Left forelimb (tissue), 1 donor: ENCODE results near the gene SUCLG1.

Experiments
- DNase-seq: peaks from one replicate; pipeline ENCODE4 v3.0.0-alpha.2; 2018; ENCODE audit warnings: low spot score

The SUCLG1 gene

DNA sequence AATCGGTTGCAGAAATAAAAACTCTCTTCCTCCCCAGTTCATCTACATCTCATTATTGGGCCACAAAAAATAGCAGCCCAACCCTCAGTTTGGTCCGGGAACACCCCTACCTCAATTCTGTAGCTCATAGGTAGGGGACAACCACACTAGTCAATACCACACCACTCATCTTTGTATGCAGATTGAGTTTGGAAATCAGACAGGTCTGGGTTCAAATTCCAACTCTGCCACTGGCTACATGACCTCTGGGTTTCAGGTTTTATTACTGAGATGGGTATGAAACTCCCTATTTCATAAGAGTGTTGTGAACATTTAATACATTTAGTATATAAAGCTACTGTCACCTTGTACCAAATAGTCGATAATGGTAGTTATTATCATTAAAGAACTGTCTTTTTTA, 2.2 kb upstream of the SUCLG1 start:
- no peak for DNase-seq

DNA sequence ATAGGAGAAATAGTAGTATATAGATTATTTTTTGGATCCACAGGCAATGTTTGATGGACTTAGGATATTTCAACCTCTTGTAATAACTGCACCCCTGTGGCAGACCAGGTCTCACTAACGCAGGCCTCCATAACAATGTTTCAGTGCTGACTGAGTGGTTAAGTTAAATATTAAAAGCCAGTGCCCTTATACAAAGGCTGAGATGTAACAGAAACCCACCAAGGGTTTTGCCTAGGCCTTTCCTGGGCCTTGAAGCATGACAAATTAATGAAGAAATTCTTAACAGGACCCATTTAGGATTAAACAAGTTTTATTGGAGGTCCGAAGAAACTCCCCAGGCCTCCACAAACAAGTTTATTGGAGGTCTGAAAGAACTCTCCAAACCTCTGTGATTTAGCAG, 1.6 kb upstream of the SUCLG1 start:
- no peak for DNase-seq

DNA sequence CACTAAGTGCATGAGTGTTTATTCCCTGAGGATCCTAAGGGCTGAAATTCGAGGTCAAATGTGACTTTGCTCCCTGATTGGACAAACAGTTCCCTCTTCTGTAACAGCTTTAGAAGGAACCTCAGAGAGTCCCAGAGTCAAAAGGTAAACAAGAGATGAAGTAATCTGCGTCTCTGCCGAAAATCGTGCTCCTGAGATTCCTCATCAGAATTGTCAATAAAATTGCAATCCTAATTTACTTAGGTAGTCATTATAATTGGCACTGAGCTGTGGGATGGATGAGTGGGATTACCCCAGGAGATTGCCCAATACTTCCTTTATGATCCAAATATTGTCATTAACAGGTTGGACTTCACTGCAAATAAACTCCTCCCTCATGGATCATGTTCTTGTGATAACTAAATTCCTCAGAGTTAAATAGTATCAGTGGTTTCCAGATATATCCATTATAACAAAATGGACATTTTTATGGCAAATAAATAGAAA, 907 bp upstream of the SUCLG1 start:
- DNase-seq, result no peak

DNA sequence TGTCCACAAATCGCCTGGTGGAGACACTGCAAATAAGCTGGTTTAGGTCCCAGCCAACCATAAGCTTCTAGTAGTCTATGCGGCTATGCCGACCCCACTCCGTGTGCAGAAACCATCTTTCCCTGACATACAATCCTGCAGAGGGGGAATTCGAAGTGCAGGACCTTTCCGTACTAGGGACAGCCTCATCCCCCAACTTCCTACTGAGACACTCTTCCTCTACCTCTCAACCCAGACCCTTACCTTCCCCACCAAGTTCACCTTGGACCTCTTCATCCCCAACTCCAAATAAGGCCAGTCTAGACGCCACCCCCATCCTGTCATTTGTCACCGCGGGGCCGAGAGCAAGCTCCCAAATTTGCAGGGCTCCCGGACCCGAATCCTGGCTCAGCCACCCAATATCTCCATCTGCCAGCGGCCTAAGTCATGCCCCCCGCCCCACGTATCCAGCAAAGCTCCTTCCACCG, 496 bp downstream of the SUCLG1 start:
- DNase-seq, result no peak

DNA sequence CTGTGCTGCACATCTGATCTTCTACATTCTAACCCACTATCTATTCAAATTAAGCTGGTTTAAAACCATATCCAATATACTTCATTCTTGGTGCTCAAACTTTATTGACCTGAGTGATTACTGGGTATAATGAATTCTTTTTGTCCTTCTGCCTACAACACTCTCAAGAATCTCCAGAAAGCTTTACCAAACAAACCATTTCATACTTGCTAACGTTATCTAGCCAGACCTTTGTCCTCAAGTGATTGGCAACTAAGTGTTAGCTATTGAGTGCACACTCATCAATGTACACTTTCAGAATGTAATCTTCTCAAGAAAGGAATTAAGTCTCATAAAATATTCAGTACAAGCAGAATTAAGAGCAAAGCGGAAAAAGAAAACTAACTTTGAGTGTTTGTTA, 1.4 kb downstream of the SUCLG1 start:
- DNase-seq, result no peak

DNA sequence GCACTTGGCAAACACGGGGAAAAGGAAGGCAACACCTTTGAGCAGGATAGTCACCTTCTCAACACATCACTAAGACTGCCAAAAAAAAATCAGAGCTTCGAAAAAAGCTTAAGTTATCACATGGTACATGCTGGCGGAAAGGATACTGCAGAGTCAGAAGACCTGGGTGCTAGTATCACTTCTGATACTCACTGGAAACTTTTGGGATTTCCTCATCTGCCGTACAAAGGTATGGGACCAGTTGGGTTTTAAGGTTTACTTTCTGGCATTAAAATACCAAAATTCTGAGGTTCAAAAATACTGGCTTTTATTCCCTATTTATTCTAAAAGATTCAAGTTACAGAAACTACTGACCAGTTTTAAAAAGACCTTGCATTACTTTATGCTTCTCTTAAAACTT, 2.9 kb downstream of the SUCLG1 start:
- DNase-seq, result no peak

DNA sequence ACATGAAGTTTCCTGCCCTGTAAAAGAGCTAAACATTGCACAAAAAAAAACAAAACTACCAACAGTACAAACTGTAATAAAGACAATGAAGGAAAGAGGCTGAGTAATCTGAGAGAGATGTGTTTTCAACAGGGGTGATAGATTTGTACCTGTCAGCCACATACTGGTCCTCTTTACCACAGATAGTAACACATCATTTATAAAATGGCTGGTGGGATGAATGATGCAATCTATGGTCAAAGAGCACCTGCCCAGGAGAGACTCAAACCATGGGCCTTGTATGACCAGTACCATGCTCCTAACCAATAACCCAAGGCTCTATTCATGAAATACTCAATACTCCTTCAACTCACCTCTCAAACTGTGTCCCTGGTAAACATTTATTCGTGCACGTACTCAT, 4.5 kb downstream of the SUCLG1 start:
- DNase-seq, result no peak

DNA sequence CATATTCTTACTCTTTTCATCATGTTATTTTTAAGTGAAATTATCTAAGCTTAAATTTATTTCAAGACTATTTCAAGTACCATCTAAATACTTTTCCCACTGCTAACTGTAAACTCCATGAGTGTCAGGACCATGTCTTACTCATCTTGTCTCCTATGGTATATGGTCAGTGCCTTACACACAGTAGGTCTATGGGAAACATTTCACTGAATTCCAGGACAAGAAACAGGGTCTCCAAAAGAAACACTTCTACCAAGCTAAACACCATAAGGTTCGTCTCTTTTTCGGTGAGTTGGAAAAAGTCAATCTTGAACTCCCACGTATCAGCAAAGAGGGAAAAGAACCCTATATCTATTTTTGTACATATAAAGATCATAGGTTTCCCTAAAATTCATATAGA, 6.5 kb downstream of the SUCLG1 start:
- DNase-seq, result no peak

DNA sequence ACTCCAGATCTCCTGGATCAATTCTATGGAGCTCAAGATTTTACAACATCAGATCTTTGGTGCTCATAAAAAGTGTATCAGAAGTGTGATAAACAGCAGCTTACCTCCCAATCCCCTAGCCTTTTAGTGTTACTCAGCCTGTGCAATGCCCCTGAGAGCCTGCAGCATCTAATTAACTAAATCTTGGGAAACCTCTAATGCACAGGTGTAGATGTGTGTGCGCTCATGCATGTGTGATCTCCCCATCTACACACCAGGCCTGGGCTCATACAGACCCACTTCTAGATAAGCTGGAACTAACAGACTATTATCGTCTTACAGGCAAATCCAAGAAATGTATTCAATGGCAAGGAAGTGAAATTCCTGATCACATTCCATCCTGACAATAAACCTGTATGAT, 7.5 kb downstream of the SUCLG1 start:
- DNase-seq, result no peak

DNA sequence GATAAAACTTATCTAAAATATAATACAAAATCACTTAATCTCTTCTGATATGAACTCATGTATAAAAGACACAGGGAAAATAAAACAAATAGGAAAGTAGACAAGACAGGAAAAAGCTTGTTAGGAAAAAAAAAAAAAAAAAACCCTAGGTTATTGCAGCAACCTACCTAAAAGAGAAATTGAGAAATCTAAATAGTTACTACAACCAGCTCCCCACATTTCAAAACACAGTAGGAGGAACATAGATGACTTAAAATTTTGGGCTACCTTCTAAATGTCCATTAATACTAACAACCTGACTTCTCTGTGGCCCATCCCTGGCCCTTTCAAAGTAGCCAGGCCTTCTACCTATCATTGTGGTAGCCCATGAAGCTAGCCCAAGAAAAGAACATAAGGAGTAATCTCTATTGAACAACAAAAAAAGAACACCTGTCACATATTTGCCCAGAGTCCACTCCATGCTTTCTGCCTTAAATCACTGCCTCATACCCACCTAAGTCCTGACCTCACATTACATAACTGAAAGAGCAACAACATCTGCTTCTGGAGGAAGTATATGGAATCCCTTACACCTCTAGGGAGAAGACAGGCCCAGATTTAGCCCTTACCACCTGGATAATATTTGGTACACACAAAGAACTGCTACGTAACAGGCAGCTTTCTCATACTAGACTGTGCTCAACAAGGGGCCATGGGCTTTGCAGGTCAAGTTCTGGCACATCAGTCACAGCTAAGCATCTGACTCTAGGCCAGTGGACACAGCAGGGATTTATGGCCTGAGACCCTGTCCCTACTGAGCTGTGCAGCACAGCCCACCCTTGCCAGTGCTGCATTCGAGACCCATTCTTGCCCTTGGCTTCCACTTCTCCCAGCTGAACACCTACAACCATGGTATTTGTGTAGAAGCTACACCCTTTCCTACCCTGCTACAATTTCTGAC, 8.5 kb downstream of the SUCLG1 start:
- no peak for DNase-seq

DNA sequence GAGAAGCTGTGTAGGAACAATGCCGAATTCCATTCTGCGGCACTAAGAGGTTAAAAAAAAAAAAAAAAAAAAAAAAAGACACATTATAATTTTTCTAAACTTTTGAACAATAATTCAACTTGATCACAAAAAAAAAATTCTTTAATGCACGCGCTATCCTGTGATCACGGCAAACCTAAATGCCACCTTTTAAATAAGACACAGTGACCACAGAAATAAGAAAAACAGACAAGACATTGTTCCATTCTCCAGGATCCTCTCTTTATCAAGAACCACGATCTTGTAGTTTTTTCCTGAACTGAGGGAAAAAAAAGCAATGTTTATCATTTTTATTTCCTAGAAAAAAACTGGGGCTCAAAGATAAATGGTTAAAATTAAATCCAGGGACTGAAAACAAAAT, 9.4 kb downstream of the SUCLG1 start:
- no peak for DNase-seq

DNA sequence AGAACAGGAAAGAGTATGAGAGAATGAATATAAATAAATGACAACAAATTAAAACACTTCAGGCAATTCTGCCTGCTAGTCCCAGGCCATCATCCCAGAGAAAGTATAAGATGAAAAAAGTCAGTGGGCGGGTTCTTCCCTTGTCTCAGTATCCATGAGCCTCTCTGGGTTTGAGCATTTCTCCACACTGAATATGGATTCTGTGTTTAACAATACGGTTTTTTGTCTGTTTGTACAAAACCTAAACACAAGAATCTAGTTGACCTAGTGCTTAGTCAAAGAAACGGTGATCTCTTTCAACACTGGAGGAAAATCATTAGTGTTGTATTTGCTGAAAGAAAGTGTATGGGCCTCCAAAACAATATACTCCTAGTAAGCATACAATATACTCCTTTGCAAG, 10.0 kb downstream of the SUCLG1 start:
- DNase-seq, result no peak

DNA sequence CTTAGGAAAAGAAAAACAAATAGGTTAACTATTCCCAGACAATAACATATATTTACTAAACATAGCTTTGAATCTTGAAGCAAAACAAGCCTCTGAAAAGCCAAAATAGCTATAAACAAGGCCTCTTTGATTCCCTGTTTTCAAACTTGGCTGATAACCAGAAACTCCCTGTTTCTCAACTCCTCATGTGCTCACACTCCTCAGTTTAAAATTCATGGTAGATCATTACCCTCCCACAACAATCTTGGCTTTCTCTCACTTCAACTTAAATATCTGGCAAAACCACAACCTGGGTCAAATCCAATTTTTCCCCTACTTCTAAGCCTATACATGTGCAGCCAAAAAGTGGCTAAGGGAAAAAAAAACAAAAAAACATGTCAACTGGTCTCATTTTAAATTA, 15.6 kb downstream of the SUCLG1 start:
- DNase-seq, result no peak

DNA sequence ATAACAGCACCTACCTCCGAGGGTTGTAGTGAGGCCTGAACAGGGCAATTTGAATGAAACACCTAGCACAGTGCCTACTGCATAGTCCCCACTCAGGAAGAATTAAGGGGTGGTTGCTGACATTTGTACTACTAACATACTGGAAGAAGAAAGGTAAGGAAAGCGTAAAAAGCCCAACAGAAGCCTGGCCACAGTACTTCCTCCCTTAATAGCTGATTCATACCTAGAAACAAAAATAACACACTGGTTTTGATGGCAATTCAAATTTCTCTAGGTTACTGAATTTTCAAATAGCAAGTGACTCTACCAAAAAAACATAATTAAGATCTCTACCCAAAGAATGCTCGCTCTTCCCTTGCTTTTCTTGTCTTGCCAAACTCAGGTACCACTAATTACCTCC, 16.2 kb downstream of the SUCLG1 start:
- no peak for DNase-seq

DNA sequence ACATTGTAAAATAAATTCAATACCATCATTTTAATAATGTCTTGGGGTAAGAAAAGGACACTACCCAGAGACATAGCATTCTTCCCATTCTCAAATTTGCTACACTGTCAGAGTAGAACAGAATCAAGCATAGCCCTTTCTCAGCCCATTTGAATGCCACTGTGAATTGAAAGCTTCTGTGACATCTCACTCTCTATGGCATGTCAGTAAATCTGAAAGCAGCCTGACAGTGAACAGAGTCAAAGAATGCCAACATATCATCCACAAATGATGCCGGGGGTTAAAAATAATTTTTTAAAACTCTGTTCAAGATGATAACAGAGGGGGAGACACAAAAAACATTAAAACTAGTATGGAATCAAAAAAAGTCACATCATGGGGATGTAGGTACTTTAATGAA, 17.6 kb downstream of the SUCLG1 start:
- no peak for DNase-seq

DNA sequence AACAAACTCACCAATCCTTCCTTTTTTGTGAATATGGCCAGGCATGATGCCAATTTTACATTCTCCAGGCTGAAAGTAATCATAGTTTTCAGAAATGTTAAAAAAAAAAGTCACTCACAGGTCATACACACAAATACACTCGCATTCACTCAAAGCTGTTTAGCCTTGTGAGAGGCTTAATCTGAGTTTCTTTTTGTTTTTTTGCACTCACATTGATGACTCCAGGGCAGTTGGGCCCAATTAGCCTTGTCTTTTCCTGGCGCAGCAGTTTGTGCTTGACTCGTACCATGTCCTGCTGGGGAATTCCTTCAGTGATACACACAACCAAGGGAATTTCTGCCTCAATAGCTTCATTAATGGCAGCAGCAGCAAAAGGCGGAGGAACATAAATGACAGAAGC, 18.0 kb downstream of the SUCLG1 start:
- DNase-seq, result no peak

DNA sequence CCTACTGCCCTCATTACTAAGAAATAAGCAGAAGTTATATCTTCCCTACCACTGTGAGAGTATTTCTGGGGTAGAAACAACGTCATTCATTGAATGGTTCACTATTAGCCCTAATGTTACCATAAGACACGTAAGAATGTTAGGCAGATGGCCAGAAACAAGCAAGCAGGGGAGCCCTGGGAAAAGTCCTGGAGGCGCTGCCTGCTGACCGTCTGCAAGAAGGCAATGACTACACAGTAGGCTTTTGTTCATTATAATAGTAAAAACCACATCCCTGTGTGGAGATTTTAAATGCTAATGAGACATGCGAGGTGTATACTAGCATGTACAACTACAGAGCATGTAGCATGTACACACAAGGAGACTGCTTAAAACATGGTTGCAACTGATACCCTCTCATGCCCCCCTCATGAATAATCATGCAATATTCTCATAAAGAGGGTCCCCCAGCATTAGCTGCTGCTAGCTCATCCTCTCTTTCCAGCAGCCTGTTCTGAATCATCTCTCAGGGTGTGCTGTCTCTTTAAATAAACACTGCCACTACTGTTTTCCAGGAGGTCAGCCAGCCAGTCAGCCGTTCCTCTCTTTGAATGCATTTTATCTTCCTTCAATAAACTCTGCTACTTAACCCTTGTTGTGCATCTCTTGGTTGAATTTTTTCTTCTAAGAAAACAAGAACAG, 23.6 kb downstream of the SUCLG1 start:
- DNase-seq, result no peak

DNA sequence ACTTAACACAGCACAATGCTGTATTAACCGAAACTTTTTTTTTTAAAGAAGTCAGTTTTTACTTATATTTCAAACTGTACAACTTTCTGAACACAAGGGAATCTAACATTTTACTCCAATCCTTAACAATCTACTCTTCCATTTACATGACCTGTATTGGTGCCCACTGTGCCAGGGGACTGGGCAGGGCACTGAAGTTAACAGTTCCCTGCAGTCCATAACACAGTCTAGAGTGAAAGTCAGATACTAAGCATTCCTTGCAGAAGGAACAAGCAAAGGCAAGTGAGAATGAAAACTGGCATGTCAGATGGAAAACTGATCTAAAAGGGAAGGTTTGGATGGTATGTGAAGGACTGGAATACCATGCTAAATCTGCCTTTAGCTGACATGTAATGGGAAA, 29.8 kb downstream of the SUCLG1 start:
- DNase-seq, result no peak

DNA sequence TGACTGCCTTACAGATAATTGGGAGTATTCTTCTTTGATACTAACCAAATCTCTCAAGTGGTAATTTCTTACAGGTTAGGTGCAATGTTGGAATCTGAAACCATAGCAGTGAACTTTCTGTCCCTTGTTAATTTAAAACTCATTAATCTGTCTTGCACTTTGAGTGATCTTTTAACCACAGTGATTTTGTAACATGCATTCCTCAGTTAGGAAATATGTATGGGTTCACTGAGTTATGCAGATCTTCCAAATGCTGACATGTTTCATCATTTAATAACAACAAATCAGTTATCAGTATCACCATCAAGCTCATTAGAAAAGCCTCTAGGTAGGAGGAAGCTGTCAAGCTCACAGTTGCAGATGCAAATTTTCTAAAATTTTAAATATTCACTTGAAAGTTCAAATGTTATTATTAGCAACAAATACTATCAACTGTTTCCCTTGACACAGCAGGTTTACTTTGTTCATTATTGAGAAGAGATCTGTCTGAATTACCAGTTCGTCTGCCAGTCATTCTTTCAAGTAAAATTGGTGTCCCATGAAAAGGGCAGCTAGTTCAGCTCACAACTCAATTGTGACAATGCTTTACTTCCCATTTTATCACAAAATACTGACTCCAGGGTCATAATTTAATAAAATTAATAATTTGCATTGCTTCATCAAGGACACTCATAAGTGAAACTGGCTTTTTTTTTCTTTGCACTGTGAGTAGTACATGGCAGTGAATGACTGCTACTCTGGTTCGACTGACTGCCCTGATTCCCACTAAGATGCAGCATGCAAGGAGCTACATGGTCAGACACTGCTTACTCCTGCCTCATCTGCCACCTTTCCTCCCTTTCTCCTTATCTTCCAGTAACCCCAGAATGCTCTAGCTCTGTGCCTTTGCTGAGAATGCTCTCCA, 31.6 kb downstream of the SUCLG1 start:
- no peak for DNase-seq

DNA sequence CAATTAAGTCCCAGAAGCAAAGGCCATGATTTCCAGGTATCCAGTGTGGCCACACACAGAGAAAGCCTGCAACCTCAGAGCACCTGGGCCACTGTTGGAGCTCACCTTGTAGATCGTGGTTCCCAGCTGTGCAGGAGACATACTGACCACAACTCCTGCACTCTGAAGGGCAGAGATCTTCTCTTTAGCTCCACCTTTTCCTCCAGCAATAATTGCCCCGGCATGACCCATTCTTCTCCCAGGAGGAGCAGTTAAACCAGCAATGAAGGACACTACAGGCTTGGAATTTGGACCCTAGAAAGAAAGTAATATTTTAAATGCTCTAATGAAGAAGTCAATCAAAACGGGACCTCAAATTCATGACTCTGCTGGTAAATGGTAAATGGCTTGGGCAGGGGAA, 33.8 kb downstream of the SUCLG1 start:
- no peak for DNase-seq

DNA sequence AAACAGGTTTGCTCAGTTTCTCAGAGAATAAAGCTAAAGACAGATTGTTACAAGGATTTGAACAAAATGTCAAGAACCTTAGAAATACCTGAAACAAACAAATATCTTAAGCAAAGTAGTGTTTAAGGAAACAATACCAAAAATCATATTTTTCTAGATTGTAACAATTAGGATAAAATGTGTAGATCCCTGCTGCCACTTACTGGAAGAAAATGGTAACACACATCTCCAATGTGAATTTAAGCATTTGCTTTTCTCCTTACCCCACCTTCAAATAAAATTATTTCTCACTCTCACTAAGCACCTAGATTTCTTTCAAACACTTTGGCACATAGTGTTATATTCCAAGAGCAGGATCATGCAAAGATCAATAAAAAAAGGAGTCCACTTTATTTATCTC, 34.9 kb downstream of the SUCLG1 start:
- DNase-seq, result no peak

DNA sequence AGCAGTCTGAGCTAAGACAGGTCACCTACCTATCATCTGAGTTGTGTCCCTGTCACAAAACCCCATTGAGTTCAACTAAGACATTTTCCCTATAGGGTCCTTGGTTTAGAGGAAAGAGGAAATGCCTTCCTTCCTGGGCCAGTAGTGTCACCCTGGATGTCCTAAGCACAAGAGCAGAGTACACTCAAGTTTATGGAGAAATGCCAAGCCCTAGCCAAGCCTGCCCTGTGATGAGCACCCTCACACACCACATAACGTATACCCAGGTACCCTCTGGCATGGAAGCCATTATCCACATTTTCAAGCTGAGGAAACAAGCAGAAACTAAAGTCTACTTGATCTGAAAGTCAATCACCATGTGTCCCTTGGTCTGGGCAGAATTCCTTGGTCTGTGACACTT, 37.3 kb downstream of the SUCLG1 start:
- no peak for DNase-seq
